Stimulated activated naive CD8-positive, alpha-beta T cell treated with anti-CD3 and anti-CD28 coated beads, Interleukin-15, amount 100 ng/mL, for 72 hours (primary cell): ENCODE data around the gene PALD1.

Experiments
- ATAC-seq: fragments of 150-1000 bp; cut with Tn5 transposase; 2 replicates; pipeline ENCODE4 v1.10.0; 2021; ENCODE audit warnings: mild to moderate bottlenecking, moderate library complexity
- DNase-seq, 2 donors: peaks; one replicate each; pipeline ENCODE4 v3.0.0; 2021 to 2022
- H3K27ac Mint-ChIP-seq, 2 donors: one replicate each; pipeline ENCODE4 v1.8.0; 2022; ENCODE audit warnings: mild to moderate bottlenecking in 2 of 2, mixed read lengths in 2 of 2, moderate library complexity in 2 of 2
- H3K27me3 Mint-ChIP-seq: one replicate; pipeline ENCODE4 v1.8.0; 2022; ENCODE audit warnings: mixed read lengths
- H3K4me1 Mint-ChIP-seq: one replicate; pipeline ENCODE4 v1.8.0; 2022; ENCODE audit warnings: mild to moderate bottlenecking, mixed read lengths
- H3K4me3 Mint-ChIP-seq, 2 donors: one replicate each; pipeline ENCODE4 v1.8.0; 2022; ENCODE audit warnings: mild to moderate bottlenecking in 2 of 2, mixed read lengths in 2 of 2, moderate library complexity in 1 of 2
- H3K9me3 Mint-ChIP-seq, 2 donors: one replicate each; pipeline ENCODE4 v1.8.0; 2022; ENCODE audit warnings: mixed read lengths in 2 of 2

Gene PALD1

GRCh38 chr10:70541736-70542564, 63.4 kb downstream of the PALD1 start:
- H3K4me1 Mint-ChIP-seq, result no peaks in the 10 kb centered on the region
- no peaks in the 10 kb centered on the region for H3K27me3 Mint-ChIP-seq
- H3K9me3 Mint-ChIP-seq, result no peaks in the 10 kb centered on the region
- no peak for DNase-seq
- H3K4me3 Mint-ChIP-seq, result no peak overlapping the region
- no peak for ATAC-seq
- no peak overlapping the region for H3K27ac Mint-ChIP-seq

- no peak overlapping the region for H3K27ac Mint-ChIP-seq
- H3K4me3 Mint-ChIP-seq, result no peak overlapping the region
- ATAC-seq (no peak), DNase-seq (no peak)
- no peaks in the 10 kb centered on the region for H3K9me3 Mint-ChIP-seq
- no peaks in the 10 kb centered on the region for H3K27me3 Mint-ChIP-seq
- no peaks in the 10 kb centered on the region for H3K4me1 Mint-ChIP-seq
Measured at GRCh38 chr10:70542565-70542938, 64.0 kb downstream of the PALD1 start.

- no peak overlapping the region for H3K27ac Mint-ChIP-seq
- no peaks in the 10 kb centered on the region for H3K9me3 Mint-ChIP-seq
- no peak overlapping the region for H3K4me3 Mint-ChIP-seq
- no peaks in the 10 kb centered on the region for H3K4me1 Mint-ChIP-seq
- H3K27me3 Mint-ChIP-seq, result no peaks in the 10 kb centered on the region
- DNase-seq (no peak), ATAC-seq (no peak)
Measured at GRCh38 chr10:70543911-70544310, 65.3 kb downstream of the PALD1 start.

GRCh38 chr10:70544431-70545340, 66.1 kb downstream of the PALD1 start:
- H3K27ac Mint-ChIP-seq, result no peak overlapping the region
- DNase-seq, result no peak
- peaks cover under 1% of the 10 kb centered on the region for H3K4me1 Mint-ChIP-seq
- H3K4me3 Mint-ChIP-seq, result no peak overlapping the region
- H3K27me3 Mint-ChIP-seq, result no peaks in the 10 kb centered on the region
- H3K9me3 Mint-ChIP-seq, result no peaks in the 10 kb centered on the region
- no peak for ATAC-seq

GRCh38 chr10:70546584-70546983, 68.0 kb downstream of the PALD1 start:
- Mint-ChIP-seq H3K4me1 (peaks cover 6% of the 10 kb centered on the region), H3K27ac (no peak overlapping the region), H3K27me3 (no peaks in the 10 kb centered on the region), H3K4me3 (no peak overlapping the region), H3K9me3 (no peaks in the 10 kb centered on the region)
- DNase-seq, result no peak
- no peak for ATAC-seq

- Mint-ChIP-seq H3K9me3 (no peaks in the 10 kb centered on the region), H3K27ac (no peak overlapping the region), H3K4me1 (peaks cover 6% of the 10 kb centered on the region), H3K27me3 (no peaks in the 10 kb centered on the region), H3K4me3 (no peak overlapping the region)
- no peak for DNase-seq
- peak; percentile 33 for ATAC-seq
Measured at GRCh38 chr10:70549351-70549961, 70.9 kb downstream of the PALD1 start.

GRCh38 chr10:70549962-70550458, 71.4 kb downstream of the PALD1 start:
- Mint-ChIP-seq H3K9me3 (no peaks in the 10 kb centered on the region), H3K4me1 (peaks cover 6% of the 10 kb centered on the region), H3K27ac (no peak overlapping the region), H3K27me3 (no peaks in the 10 kb centered on the region), H3K4me3 (no peak overlapping the region)
- ATAC-seq, result peak; percentile 84
- DNase-seq, result peak; percentile 74

GRCh38 chr10:70550459-70550858, 71.9 kb downstream of the PALD1 start:
- no peak for ATAC-seq
- no peaks in the 10 kb centered on the region for H3K9me3 Mint-ChIP-seq
- H3K27me3 Mint-ChIP-seq, result no peaks in the 10 kb centered on the region
- H3K27ac Mint-ChIP-seq, result no peak overlapping the region
- no peak for DNase-seq
- H3K4me3 Mint-ChIP-seq, result no peak overlapping the region
- H3K4me1 Mint-ChIP-seq, result peaks cover 6% of the 10 kb centered on the region

GRCh38 chr10:70551466-70551865, 72.9 kb downstream of the PALD1 start:
- Mint-ChIP-seq H3K27me3 (no peaks in the 10 kb centered on the region), H3K4me3 (no peak overlapping the region), H3K27ac (no peak overlapping the region), H3K9me3 (no peaks in the 10 kb centered on the region), H3K4me1 (peaks cover 6% of the 10 kb centered on the region)
- ATAC-seq (no peak), DNase-seq (no peak)

GRCh38 chr10:70551971-70552422, 73.4 kb downstream of the PALD1 start:
- H3K4me1 Mint-ChIP-seq, result peaks cover 6% of the 10 kb centered on the region

GRCh38 chr10:70552586-70552985, 74.0 kb downstream of the PALD1 start:
- ATAC-seq (no peak), DNase-seq (no peak)
- H3K27me3 Mint-ChIP-seq, result no peaks in the 10 kb centered on the region
- no peaks in the 10 kb centered on the region for H3K9me3 Mint-ChIP-seq
- no peak overlapping the region for H3K27ac Mint-ChIP-seq
- H3K4me3 Mint-ChIP-seq, result no peak overlapping the region
- H3K4me1 Mint-ChIP-seq, result peaks cover 6% of the 10 kb centered on the region

More at GRCh38 chr10:70551971-70552422, 73.4 kb downstream of the PALD1 start:
- ATAC-seq (no peak), DNase-seq (no peak)
- no peaks in the 10 kb centered on the region for H3K9me3 Mint-ChIP-seq
- H3K27me3 Mint-ChIP-seq, result no peaks in the 10 kb centered on the region
- H3K27ac Mint-ChIP-seq, result no peak overlapping the region
- H3K4me3 Mint-ChIP-seq, result no peak overlapping the region

GRCh38 chr10:70555371-70555770, 76.8 kb downstream of the PALD1 start:
- ATAC-seq (no peak), DNase-seq (no peak)
- Mint-ChIP-seq H3K27ac (no peak overlapping the region), H3K4me1 (peaks cover 23% of the 10 kb centered on the region), H3K4me3 (no peak overlapping the region), H3K27me3 (no peaks in the 10 kb centered on the region), H3K9me3 (no peaks in the 10 kb centered on the region)

GRCh38 chr10:70557086-70557845, 78.7 kb downstream of the PALD1 start:
- DNase-seq, result no peak
- Mint-ChIP-seq H3K9me3 (no peaks in the 10 kb centered on the region), H3K4me1 (peaks cover 35% of the 10 kb centered on the region), H3K27ac (no peak overlapping the region), H3K27me3 (no peaks in the 10 kb centered on the region), H3K4me3 (no peak overlapping the region)
- ATAC-seq, result no peak

GRCh38 chr10:70557876-70558275, 79.3 kb downstream of the PALD1 start:
- H3K27me3 Mint-ChIP-seq, result no peaks in the 10 kb centered on the region
- no peak overlapping the region for H3K4me3 Mint-ChIP-seq
- ATAC-seq (no peak), DNase-seq (no peak)
- H3K27ac Mint-ChIP-seq, result no peak overlapping the region
- H3K4me1 Mint-ChIP-seq, result peaks cover 35% of the 10 kb centered on the region
- H3K9me3 Mint-ChIP-seq, result no peaks in the 10 kb centered on the region

GRCh38 chr10:70558295-70558694, 79.7 kb downstream of the PALD1 start:
- H3K9me3 Mint-ChIP-seq, result no peaks in the 10 kb centered on the region
- peaks cover 39% of the 10 kb centered on the region for H3K4me1 Mint-ChIP-seq
- no peak for DNase-seq
- no peaks in the 10 kb centered on the region for H3K27me3 Mint-ChIP-seq
- H3K27ac Mint-ChIP-seq, result no peak overlapping the region
- no peak overlapping the region for H3K4me3 Mint-ChIP-seq
- ATAC-seq, result no peak
